ENCODE results near the gene SRRM4.
A peak's percentile ranks its signal among the peaks of the same experiment; 100 is the strongest.
"Not testable (repeated sequence)": the region's sequence is repeated elsewhere in the genome, so short reads cannot be mapped to it uniquely, and the experiment has no call there.

Gene SRRM4

DNA sequence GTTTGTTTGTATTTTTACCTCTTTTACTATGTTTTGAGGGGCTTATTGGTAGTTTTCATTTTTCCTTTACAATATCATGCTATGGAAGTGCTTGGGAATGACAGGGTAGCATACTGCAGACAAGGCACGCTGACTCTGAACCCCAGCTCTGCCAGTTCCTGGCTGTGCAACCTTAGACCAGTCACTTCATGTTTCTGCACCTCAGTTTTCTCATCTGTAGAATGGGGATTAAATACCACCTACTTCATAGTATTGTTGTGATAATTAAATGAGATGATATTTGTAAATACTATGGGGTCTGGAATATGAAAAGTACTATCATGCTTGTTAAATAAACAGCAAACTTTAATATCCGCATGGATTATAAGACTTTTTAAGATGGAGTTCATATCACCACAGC is 35.4 kb downstream of the SRRM4 start:
- H3K27ac ChIP-seq, result no peak overlapping the region
- no peak for DNase-seq (ENCODE audit: low spot score)
- CTCF ChIA-PET, result no interaction called here
- TF ChIP-seq, protein P1, sequence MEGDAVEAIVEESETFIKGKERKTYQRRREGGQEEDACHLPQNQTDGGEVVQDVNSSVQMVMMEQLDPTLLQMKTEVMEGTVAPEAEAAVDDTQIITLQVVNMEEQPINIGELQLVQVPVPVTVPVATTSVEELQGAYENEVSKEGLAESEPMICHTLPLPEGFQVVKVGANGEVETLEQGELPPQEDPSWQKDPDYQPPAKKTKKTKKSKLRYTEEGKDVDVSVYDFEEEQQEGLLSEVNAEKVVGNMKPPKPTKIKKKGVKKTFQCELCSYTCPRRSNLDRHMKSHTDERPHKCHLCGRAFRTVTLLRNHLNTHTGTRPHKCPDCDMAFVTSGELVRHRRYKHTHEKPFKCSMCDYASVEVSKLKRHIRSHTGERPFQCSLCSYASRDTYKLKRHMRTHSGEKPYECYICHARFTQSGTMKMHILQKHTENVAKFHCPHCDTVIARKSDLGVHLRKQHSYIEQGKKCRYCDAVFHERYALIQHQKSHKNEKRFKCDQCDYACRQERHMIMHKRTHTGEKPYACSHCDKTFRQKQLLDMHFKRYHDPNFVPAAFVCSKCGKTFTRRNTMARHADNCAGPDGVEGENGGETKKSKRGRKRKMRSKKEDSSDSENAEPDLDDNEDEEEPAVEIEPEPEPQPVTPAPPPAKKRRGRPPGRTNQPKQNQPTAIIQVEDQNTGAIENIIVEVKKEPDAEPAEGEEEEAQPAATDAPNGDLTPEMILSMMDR (conservative IDR thresholded peaks at IDR 0.05; ENCODE audit: low read depth), result no peak
- POLR2A ChIA-PET (ENCODE audit: low non-redundant PET), result no interaction called here

DNA sequence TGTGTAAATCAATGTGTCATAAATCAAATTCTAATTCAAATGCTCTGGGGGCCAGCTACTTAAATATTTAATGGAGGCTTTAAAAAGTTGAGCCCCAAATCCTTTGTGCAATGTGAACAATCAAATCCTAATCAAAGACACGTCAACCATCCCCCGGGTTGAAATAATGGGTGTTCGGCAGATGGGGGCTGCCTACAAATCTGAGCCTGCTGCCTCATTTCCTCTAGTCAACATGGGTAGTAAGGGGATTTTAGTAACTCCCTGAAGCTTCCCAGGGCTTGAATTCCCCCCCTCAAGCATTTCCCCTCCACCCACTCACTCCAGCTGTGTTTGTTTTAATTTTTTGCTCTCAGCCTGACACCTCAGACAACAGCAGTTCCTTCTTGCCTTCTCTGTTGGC is 37.8 kb downstream of the SRRM4 start:
- ChIA-PET CTCF (no interaction called here), POLR2A (ENCODE audit: low non-redundant PET) (no interaction called here)
- no peak for DNase-seq (ENCODE audit: low spot score)
- H3K27ac ChIP-seq, result no peak overlapping the region
- TF ChIP-seq, protein P1 (conservative IDR thresholded peaks at IDR 0.05; ENCODE audit: low read depth), result no peak

DNA sequence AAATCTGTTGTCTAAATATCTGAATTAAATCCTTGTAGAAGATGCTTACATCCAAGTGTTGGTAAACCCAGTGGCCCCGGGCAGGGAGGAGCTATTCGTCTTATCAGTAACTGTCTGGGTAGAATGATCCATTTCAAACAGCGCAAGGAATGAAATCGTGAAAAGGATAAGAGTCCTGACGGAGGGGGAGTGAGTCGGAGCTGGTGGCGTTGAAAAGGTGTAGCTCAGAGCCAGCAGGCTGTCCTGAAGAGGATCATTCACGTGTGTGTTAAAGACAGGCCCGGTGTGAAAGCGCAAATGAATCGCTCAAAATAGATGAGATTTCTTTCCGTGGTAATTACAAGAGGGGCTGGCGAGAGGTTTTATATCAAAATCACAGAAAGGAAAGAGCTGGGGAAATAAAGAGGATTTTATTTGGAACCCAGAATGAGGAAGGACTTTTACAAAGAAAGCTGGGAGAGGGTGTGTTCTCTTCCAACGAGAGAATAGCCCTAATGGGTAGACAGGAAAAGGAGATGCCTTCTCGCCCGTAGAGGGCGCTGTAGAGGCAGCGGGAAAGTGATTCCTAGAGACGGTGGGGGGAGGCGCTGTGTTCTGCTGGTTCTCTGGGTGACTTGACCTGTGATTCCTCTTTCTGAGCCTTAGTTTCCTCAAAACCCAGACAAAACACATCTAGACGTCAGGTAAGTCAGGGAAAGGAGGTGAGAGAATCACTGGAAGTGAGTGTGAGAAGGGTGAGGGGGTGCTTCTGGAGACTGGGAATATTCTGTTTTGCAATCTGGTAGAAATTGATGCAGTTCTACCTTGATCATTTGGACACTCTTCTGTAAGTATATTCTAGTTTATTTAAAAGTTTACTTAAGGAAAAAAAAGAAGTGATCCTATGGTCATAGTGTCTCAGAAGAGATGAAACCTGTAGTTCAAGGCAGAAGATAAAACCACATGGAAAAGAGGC is 39.3 kb downstream of the SRRM4 start:
- POLR2A ChIA-PET (ENCODE audit: low non-redundant PET), result no interaction called here
- DNase-seq (ENCODE audit: low spot score), result no peak
- TF ChIP-seq, protein P1 (conservative IDR thresholded peaks at IDR 0.05; ENCODE audit: low read depth), result peak; percentile 28; the same call in 1 of the 2 replicates

DNA sequence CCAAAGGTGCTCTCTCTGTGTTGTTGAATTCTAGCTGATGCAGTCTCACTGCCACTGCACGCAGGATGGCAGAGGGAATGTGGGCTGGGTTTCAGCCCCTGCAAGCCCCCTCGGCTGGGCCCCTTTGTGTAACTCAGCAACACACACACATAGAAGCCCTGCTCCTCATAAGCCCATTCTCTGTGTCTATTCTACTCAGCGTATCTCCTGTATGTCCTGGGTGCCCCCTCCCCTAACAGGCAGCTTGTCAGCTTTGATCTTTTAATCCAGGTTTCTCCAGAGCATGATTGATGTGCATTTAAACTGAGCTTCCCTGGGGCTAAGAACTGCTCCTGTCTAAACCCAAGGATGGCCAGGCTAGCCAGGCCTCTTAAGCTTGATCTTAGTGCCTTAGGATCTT is 43.0 kb downstream of the SRRM4 start:
- POLR2A ChIA-PET (ENCODE audit: low non-redundant PET), result no interaction called here
- no peak overlapping the region for H3K27ac ChIP-seq
- TF ChIP-seq, protein P1 (conservative IDR thresholded peaks at IDR 0.05; ENCODE audit: low read depth), result no peak

More for the DNA sequence above, 39.3 kb downstream of the SRRM4 start:
- CTCF ChIA-PET, result interaction anchor here (0.7 kb wide), 1 partner anchor 226 kb away, joined by 3 read pairs; no protein-coding TSS in a partner anchor
- H3K27ac ChIP-seq, result no peak overlapping the region

DNA sequence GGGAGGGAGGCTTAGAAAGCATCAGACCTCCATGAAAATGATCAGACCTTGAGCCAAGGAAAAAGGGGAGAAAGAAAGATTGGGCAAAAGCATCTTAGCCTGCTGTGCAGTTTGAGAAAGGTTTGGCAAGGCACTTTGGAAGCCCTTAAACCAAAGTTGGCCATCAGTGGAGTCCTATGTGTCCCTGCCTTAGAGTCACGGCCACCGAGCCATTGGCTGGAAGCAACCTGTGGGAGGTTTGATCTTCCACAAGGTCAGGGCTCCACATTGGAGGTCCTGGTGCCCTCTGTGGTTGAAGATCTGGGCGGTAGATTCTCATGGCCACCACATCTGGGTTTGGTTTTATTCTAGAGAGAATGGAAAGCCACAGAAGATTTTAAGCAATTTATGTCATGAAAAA is 44.4 kb downstream of the SRRM4 start:
- TF ChIP-seq, protein P1 (conservative IDR thresholded peaks at IDR 0.05; ENCODE audit: low read depth), result no peak
- ChIA-PET POLR2A (ENCODE audit: low non-redundant PET) (no interaction called here), CTCF (no interaction called here)
- no peak for DNase-seq (ENCODE audit: low spot score)
- no peak overlapping the region for H3K27ac ChIP-seq

More for the DNA sequence above, 43.0 kb downstream of the SRRM4 start:
- CTCF ChIA-PET, result no interaction called here
- no peak for DNase-seq (ENCODE audit: low spot score)

DNA sequence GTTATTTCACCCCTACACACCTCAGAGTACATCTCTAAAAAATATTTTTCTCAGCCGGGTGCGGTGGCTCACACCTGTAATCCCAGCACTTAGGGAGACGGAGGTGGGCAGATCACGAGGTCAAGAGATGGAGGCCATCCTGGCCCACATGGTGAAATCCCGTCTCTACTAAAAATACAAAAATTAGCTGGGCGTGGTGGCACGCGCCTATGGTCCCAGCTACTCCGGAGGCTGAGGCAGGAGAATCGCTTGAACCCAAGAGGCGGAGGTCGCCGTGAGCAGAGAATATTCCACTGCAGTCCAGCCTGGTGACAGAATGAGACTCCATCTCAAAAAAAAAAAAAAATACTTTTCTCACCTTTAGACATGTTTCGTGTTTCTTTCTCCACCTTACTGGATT is 52.0 kb downstream of the SRRM4 start:
- POLR2A ChIA-PET (ENCODE audit: low non-redundant PET); H3K27ac ChIP-seq; CTCF ChIA-PET; DNase-seq (ENCODE audit: low spot score): not testable (repeated sequence)
